GM12878 (cell line): ENCODE data around the gene LSP1. TPM values are rescaled to one million over a fixed set of nuclear protein-coding genes. Genes with fewer than 3 reads are reported as not detected.

Experiments used
- ATAC-seq: fragments of 200-7000 bp; cut with Tn5 transposase; 3 replicates; pipeline ENCODE4 v1.9.1; 2020; ENCODE audit warnings: mild to moderate bottlenecking, moderate library complexity
- BruUV-seq: library from RNA; stranded (reverse); fragments of 400-500 nt; replicated peaks from 2 replicates; lab custom pipeline; 2021; lab: Mats Ljungman, UMichigan
- CTCF ChIA-PET: fragments of 300-600 bp; sonication (Branson Sonifier 250); formaldehyde crosslinking; extraction: SDS; loops from one replicate; lab custom pipeline; 2021; ENCODE audit warnings: inconsistent platforms; lab: Yijun Ruan, JAX
- POLR2A ChIA-PET: fragments of 350-600 bp; formaldehyde crosslinking; extraction: SDS; loops from one replicate; lab custom pipeline; 2021; ENCODE audit warnings: inconsistent platforms; lab: Charles Lee
- RAD21 ChIA-PET: fragments of 300-600 bp; sonication (Branson Sonifier 250); formaldehyde crosslinking; loops from one replicate; lab custom pipeline; 2023; ENCODE audit warnings: antibody characterized with exemption; ENCODE audit not compliant: unreplicated experiment; lab: Charles Lee
- SMC1A ChIA-PET: fragments of 300-600 bp; sonication (Branson Sonifier 250); formaldehyde crosslinking; loops from one replicate; lab custom pipeline; 2023; ENCODE audit not compliant: unreplicated experiment, uncharacterized antibody; lab: Charles Lee
- DNase-seq: peaks from one replicate; pipeline ENCODE4 v3.0.0-alpha.2; 2011; ENCODE audit warnings: low read depth, low spot score
- FAIRE-seq: peaks from 3 replicates; lab custom pipeline; 2011; peaks lifted over from hg19 to GRCh38; lab: Jason Lieb, UNC
- H2AFZ ChIP-seq: 2 replicates; pipeline ENCODE4 v1.6.0; 2011; ENCODE audit warnings: low read depth, low read length, control low read depth; ENCODE audit not compliant: control insufficient read depth
- H3K27ac ChIP-seq: 2 replicates; pipeline ENCODE4 v1.5.1; 2011; ENCODE audit warnings: control low read depth; ENCODE audit not compliant: control insufficient read depth, insufficient read depth
- H3K27me3 ChIP-seq, 2 experiments: replicated peaks in 1 of 2; 2 replicates each; pipeline versions ENCODE4 v1.6.0 to v1.6.1; 2011; ENCODE audit warnings: low read length in 1 of 2; ENCODE audit not compliant: control insufficient read depth in 2 of 2, insufficient read depth in 2 of 2
- H3K36me3 ChIP-seq, 2 experiments: 2 replicates each; pipeline ENCODE4 v1.5.1; 2011; ENCODE audit warnings: low read length in 1 of 2; ENCODE audit not compliant: control insufficient read depth in 2 of 2, insufficient read depth in 2 of 2
- H3K4me1 ChIP-seq: 2 replicates; pipeline ENCODE4 v1.6.1; 2011; ENCODE audit warnings: mild to moderate bottlenecking, low read length, moderate library complexity, mixed read lengths; ENCODE audit not compliant: control insufficient read depth, insufficient read depth
- H3K4me2 ChIP-seq: 2 replicates; pipeline ENCODE4 v1.6.0; 2011; ENCODE audit warnings: control low read depth; ENCODE audit not compliant: control insufficient read depth, insufficient read depth
- H3K4me3 ChIP-seq: fragments of 200-600 bp; sonication (generic); 2 replicates; pipeline ENCODE4 v1.5.1; 2016
- H3K79me2 ChIP-seq: 2 replicates; pipeline ENCODE4 v1.6.0; 2011; ENCODE audit warnings: low read length; ENCODE audit not compliant: control insufficient read depth, insufficient read depth
- H3K9ac ChIP-seq: 2 replicates; pipeline ENCODE4 v1.8.0; 2011; ENCODE audit warnings: low read length, control low read depth, mixed read lengths; ENCODE audit not compliant: control insufficient read depth, insufficient read depth
- H3K9me3 ChIP-seq: replicated peaks from 3 replicates; pipeline ENCODE4 v1.5.1; 2011; ENCODE audit warnings: mild to moderate bottlenecking, low read length; ENCODE audit not compliant: control insufficient read depth, insufficient read depth
- H4K20me1 ChIP-seq: 2 replicates; pipeline ENCODE4 v1.6.0; 2011; ENCODE audit not compliant: control insufficient read depth, insufficient read depth
- NFIC ChIP-seq: IDR thresholded peaks from 2 replicates; pipeline ENCODE4 v1.6.1; 2012; ENCODE audit warnings: low read depth, mild to moderate bottlenecking, inconsistent platforms, low read length, moderate library complexity
- NR2F1 ChIP-seq: fragments of 450-650 bp; conservative IDR thresholded peaks from 2 replicates; pipeline ENCODE4 v1.6.1; 2017; ENCODE audit warnings: mild to moderate bottlenecking
- PAX8 ChIP-seq: fragments of 450-650 bp; IDR thresholded peaks from 2 replicates; pipeline ENCODE4 v1.6.1; 2017; ENCODE audit warnings: mild to moderate bottlenecking, moderate library complexity
- RFX5 ChIP-seq: IDR thresholded peaks from 2 replicates; pipeline ENCODE4 v1.6.1; 2011; ENCODE audit warnings: low read depth, low read length, improper control_type of control experiment
- SMC3 ChIP-seq: IDR thresholded peaks from 2 replicates; pipeline ENCODE4 v1.6.1; 2011; ENCODE audit warnings: low read length, improper control_type of control experiment, borderline replicate concordance
- TBL1XR1 ChIP-seq: IDR thresholded peaks from 2 replicates; pipeline ENCODE4 v1.6.1; 2012; ENCODE audit warnings: low read depth, low read length, improper control_type of control experiment
- TCF12 ChIP-seq: IDR thresholded peaks from 2 replicates; pipeline ENCODE4 v1.6.1; 2011; ENCODE audit warnings: low read depth, mild to moderate bottlenecking, low read length
- WGBS: methylation state at CpG from one replicate; pipeline ENCODE4 v1.1.6; 2016; ENCODE audit warnings: low lambda C conversion rate; ENCODE audit not compliant: insufficient replicate concordance, insufficient coverage; ENCODE audit errors: missing lambda C conversion rate; 5-methylcytosine and 5-hydroxymethylcytosine counted together
- in situ Hi-C: fragments of 300-500 bp; cut with MboI; formaldehyde crosslinking; loops from 9 replicates; pipeline ENCODE4 v1.14.3; 2018; ENCODE audit warnings: mixed read lengths
- intact Hi-C: fragments of 100-400 bp; cut with micrococcal nuclease; formaldehyde crosslinking; loops from one replicate; pipeline ENCODE4 v1.14.2; 2022; ENCODE audit not compliant: unreplicated experiment
- polyA plus RNA-seq, 11 experiments: library from polyadenylated mRNA; depleted of rRNA in 4 of 11; unstranded in 6 of 11; stranded (reverse) in 5 of 11; fragments of >200 nt; fragmentation: Nextera tagmentation in 4 of 11; fragmentation: Illumina TruSeq in 1 of 11; extraction: Ambion mirVana in 4 of 11; extraction: Trizol in 1 of 11; gene quantifications; 1 replicate in 1 of 11; 2 replicates in 10 of 11; pipeline versions ENCODE4 v1.2.1 to v1.2.3, GENCODE V29; 2011 to 2016; ENCODE audit warnings: inconsistent platforms in 2 of 11, missing spikeins in 2 of 11, low read depth in 1 of 11
- total RNA-seq, 4 experiments: library from RNA; depleted of rRNA in 3 of 4; stranded (reverse); fragments of >200 nt in 3 of 4; fragmentation: Illumina TruSeq in 1 of 4; extraction: Trizol in 1 of 4; gene quantifications; 2 replicates each; pipeline versions ENCODE4 v1.2.1 to v1.2.3, GENCODE V29; 2013 to 2021
- TF ChIP-seq, protein P1 (sequence below): fragments of 450-650 bp; formaldehyde crosslinking; IDR thresholded peaks from 2 replicates; pipeline ENCODE4 v1.4.0; 2020; ENCODE audit warnings: mild to moderate bottlenecking, moderate library complexity
- TF ChIP-seq, protein P2 (sequence below): fragments of 450-650 bp; IDR thresholded peaks from 2 replicates; pipeline ENCODE4 v1.6.1; 2018; ENCODE audit warnings: mild to moderate bottlenecking, low read depth, moderate library complexity; ENCODE audit not compliant: partially characterized antibody
- TF ChIP-seq, protein P3 (sequence below): IDR thresholded peaks from 2 replicates; pipeline ENCODE4 v1.6.1; 2012; ENCODE audit warnings: improper control_type of control experiment, low read depth, low read length; ENCODE audit not compliant: insufficient replicate concordance

The LSP1 gene
- total and polyA plus RNA-seq, 10 of the 15 experiments (the other 5 are each of a cell fraction or from before 2014, with no cell fraction given) = 19.2 to 488 (median 369) TPM

DNA sequence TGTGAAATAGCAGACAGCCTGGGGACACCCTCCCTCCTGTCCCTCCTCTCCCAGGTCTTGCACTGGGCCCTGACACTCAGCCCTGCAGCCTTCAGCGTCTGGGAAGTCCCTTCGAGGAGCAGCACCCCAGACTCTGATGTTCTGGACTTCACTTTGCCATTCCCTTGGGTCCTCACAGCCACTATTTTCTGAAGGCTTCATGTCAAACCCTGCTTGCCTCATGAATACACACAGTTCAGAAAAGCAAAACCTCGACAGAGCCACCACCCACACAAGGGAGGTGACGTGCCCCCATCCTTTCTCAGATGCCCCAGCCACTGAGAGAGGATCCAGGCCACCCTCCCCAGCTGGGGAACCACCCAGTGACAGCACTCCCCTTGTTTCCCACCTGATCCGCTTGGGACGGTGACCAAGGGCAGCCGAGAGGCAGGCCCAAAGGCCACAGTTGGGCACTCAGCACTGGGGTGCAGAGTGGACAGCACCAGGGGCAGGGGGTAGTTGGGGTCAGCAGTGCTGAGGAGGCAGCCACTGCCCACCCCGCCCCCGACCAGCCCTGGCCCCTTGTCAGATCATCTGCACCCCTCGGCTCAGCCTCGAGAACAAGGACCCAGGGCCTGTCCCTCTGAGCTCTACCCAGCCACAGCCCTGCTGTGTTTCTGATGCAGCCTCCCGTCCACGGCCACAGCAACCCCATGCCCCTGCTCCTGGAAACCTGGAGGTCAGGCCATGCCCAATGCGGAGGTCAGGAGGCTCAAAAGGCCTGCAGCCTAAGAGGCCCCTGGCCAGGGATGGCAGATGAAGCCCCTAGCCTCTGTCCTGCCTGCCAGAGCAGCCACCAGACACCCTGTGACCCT lies 63.5 kb downstream of the LSP1 start:
- ChIA-PET SMC1A (interaction anchor here (0.9 kb wide), 1 partner anchor 83 kb away, joined by 4 read pairs; no protein-coding TSS in a partner anchor), CTCF (interaction anchor here (0.6 to 2.0 kb wide), 4 partner anchors 22 to 222 kb away, joined by 3 to 10 read pairs (median 3); no protein-coding TSS in a partner anchor), RAD21 (no interaction called here), POLR2A (no interaction called here)
- no peak overlapping the region for H2AFZ ChIP-seq
- H3K79me2 ChIP-seq = no peaks in the 10 kb centered on the region
- no peak for FAIRE-seq
- no peak overlapping the region for H3K4me2 ChIP-seq
- 20% methylated on average over 14 of the region's 14 CpGs for WGBS
- TSS peak; percentile 76 for BruUV-seq
- no peak overlapping the region for H3K9ac ChIP-seq
- H3K4me1 ChIP-seq = no peaks in the 10 kb centered on the region
- H3K36me3 ChIP-seq = no peaks in the 10 kb centered on the region
- intact Hi-C loops (loop anchor here (1.0 kb wide), 1 partner anchor 23 kb away; no protein-coding TSS in a partner anchor), in situ Hi-C loops (loop anchor here (5.0 kb wide), 1 partner anchor 34 kb away; no protein-coding TSS in a partner anchor)
- no peak overlapping the region for H3K27ac ChIP-seq
- H3K27me3 ChIP-seq = no peaks in the 10 kb centered on the region
- H3K4me3 ChIP-seq = no peak overlapping the region
- H3K9me3 ChIP-seq = no peaks in the 10 kb centered on the region; the same call in 2 of the 3 replicates
- H4K20me1 ChIP-seq = no peaks in the 10 kb centered on the region
- peak; percentile 9 for DNase-seq
- ATAC-seq = peak; percentile 66
- TF ChIP-seq TCF12 (0 out of 2 replicates have a peak, but pooled peaks have one; percentile 11), TBL1XR1 (no peak), SMC3 (no peak), NFIC (no peak), RFX5 (no peak), NR2F1 (no peak), PAX8 (no peak)
- TF ChIP-seq, protein P1, sequence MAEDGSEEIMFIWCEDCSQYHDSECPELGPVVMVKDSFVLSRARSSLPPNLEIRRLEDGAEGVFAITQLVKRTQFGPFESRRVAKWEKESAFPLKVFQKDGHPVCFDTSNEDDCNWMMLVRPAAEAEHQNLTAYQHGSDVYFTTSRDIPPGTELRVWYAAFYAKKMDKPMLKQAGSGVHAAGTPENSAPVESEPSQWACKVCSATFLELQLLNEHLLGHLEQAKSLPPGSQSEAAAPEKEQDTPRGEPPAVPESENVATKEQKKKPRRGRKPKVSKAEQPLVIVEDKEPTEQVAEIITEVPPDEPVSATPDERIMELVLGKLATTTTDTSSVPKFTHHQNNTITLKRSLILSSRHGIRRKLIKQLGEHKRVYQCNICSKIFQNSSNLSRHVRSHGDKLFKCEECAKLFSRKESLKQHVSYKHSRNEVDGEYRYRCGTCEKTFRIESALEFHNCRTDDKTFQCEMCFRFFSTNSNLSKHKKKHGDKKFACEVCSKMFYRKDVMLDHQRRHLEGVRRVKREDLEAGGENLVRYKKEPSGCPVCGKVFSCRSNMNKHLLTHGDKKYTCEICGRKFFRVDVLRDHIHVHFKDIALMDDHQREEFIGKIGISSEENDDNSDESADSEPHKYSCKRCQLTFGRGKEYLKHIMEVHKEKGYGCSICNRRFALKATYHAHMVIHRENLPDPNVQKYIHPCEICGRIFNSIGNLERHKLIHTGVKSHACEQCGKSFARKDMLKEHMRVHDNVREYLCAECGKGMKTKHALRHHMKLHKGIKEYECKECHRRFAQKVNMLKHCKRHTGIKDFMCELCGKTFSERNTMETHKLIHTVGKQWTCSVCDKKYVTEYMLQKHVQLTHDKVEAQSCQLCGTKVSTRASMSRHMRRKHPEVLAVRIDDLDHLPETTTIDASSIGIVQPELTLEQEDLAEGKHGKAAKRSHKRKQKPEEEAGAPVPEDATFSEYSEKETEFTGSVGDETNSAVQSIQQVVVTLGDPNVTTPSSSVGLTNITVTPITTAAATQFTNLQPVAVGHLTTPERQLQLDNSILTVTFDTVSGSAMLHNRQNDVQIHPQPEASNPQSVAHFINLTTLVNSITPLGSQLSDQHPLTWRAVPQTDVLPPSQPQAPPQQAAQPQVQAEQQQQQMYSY (CRISPR knock-in tag) = no peak
- TF ChIP-seq, protein P2, sequence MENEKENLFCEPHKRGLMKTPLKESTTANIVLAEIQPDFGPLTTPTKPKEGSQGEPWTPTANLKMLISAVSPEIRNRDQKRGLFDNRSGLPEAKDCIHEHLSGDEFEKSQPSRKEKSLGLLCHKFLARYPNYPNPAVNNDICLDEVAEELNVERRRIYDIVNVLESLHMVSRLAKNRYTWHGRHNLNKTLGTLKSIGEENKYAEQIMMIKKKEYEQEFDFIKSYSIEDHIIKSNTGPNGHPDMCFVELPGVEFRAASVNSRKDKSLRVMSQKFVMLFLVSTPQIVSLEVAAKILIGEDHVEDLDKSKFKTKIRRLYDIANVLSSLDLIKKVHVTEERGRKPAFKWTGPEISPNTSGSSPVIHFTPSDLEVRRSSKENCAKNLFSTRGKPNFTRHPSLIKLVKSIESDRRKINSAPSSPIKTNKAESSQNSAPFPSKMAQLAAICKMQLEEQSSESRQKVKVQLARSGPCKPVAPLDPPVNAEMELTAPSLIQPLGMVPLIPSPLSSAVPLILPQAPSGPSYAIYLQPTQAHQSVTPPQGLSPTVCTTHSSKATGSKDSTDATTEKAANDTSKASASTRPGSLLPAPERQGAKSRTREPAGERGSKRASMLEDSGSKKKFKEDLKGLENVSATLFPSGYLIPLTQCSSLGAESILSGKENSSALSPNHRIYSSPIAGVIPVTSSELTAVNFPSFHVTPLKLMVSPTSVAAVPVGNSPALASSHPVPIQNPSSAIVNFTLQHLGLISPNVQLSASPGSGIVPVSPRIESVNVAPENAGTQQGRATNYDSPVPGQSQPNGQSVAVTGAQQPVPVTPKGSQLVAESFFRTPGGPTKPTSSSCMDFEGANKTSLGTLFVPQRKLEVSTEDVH = no peak
- TF ChIP-seq, protein P3, sequence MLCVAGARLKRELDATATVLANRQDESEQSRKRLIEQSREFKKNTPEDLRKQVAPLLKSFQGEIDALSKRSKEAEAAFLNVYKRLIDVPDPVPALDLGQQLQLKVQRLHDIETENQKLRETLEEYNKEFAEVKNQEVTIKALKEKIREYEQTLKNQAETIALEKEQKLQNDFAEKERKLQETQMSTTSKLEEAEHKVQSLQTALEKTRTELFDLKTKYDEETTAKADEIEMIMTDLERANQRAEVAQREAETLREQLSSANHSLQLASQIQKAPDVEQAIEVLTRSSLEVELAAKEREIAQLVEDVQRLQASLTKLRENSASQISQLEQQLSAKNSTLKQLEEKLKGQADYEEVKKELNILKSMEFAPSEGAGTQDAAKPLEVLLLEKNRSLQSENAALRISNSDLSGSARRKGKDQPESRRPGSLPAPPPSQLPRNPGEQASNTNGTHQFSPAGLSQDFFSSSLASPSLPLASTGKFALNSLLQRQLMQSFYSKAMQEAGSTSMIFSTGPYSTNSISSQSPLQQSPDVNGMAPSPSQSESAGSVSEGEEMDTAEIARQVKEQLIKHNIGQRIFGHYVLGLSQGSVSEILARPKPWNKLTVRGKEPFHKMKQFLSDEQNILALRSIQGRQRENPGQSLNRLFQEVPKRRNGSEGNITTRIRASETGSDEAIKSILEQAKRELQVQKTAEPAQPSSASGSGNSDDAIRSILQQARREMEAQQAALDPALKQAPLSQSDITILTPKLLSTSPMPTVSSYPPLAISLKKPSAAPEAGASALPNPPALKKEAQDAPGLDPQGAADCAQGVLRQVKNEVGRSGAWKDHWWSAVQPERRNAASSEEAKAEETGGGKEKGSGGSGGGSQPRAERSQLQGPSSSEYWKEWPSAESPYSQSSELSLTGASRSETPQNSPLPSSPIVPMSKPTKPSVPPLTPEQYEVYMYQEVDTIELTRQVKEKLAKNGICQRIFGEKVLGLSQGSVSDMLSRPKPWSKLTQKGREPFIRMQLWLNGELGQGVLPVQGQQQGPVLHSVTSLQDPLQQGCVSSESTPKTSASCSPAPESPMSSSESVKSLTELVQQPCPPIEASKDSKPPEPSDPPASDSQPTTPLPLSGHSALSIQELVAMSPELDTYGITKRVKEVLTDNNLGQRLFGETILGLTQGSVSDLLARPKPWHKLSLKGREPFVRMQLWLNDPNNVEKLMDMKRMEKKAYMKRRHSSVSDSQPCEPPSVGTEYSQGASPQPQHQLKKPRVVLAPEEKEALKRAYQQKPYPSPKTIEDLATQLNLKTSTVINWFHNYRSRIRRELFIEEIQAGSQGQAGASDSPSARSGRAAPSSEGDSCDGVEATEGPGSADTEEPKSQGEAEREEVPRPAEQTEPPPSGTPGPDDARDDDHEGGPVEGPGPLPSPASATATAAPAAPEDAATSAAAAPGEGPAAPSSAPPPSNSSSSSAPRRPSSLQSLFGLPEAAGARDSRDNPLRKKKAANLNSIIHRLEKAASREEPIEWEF = peak; percentile 33
